Urothelium cell line (cell line): ENCODE results near the gene PPIP5K2.
"Not testable (repeated sequence)": the region's sequence is repeated elsewhere in the genome, so short reads cannot be mapped to it uniquely, and the experiment has no call there.

Experiments
- DNase-seq: peaks from one replicate; pipeline ENCODE4 v3.0.0; 2011; ENCODE audit warnings: low spot score, mixed read lengths
- FAIRE-seq: peaks from 2 replicates; lab custom pipeline; 2011; peaks lifted over from hg19 to GRCh38; lab: Jason Lieb, UNC

Gene PPIP5K2

DNA sequence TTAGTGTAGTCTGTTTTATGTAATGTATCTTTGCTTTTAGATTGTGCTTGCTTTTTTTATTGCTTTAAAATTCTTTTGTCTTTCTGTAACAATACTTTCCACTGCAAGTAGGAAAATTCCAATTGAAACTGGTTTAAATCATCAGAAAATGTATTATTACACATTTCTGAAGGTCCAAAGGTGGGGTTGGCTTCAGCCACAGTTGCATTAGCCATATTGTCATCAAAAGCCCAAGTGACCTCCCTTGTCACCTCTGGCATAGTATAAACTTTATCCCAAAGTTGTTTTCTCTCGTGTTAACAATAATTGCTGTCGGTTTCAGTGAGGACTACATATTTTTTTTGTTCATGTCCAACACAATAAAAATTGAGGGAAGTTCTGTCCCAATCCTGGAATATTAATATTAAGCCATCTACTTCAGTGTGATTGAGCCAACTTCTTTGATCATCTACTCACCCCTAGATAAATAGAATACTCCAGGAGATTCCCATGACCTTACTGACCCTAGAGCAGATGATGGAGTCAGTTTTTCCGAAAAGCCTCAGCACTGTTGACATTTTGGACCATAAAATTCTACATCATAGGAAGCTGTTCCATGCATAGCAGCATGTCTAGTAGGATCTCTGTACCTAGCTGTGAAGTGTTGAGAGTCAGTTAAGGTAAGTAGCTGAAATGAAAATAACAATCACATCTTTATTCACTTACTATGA, 86.0 kb downstream of the PPIP5K2 start:
- DNase-seq = no peak
- FAIRE-seq = no peak

DNA sequence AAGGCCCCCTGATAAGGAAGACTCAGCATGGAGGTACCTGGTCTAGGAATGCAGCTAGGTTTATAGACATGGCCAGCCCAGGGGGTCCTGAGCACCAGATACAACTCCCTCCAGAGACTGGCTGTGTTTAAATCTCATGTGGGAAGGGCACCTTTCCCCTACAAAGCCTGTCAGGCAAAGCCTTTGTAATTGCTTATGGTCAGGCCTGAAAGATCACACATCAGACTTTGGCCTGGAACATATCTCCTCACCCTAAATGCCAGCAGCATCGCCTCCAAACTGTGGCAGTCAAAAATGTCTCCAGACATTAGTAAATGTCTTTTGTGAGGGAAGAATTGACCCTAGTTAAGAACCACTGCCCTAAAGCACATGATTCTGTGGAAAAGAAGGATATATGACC, 86.9 kb downstream of the PPIP5K2 start:
- FAIRE-seq (no peak), DNase-seq (no peak)

DNA sequence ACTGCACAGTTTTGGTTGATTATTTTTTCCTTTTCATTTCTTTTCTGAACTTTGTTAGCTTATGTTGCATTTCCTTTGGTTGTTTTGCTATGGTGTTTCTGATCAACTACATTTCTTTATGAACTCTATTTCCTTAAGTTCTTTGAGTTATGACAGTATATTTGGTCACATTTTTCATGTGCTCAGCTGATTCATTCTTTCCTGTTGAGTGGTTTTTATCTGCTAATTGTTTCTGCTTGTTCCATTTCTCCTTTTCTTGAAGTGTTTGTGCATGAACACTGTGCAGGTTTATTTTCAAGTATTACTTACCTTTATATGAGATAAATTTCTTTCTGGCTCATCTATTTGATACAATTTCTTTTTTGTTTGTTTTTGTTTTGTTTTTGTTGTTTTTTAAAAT, 87.6 kb downstream of the PPIP5K2 start:
- DNase-seq (no peak), FAIRE-seq (no peak)

DNA sequence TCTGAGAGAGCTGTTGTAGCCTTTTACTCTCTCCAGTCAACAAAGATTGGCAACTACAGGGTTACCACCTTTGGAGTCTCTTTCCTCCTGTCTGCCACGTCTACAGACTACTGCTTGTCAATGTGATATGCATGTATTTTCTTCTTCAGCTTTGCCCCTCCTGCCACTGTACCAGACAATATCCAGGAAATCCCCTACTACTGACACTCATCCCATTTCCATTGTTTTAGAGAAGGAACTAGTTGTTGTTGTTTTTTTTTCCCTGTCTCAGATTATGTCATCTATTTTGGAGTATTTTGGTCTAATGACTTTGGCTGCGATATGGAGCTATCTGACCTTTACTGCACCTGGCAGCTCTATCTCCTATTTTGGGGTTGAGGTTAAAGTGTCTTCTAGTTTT, 88.4 kb downstream of the PPIP5K2 start:
- FAIRE-seq = no peak

DNA sequence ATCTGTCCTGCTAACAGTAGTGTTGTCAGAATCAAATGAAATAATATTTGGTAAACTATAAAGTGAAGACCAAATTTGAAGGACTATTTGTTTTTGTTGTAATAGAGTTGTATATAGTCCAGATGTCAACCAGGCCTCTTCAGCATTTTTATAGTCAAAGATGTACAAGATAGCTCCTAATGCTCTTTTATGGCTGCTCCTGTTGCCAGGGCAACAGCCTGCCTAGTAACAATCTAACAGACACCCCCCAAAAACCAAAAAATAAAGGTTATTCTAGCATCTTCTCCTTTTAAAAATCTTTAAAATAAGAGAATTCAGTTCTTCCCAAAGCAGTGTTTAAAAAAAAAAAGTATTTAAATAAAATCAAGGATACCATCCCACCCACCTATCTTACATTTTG, 89.0 kb downstream of the PPIP5K2 start:
- no peak for FAIRE-seq
- DNase-seq = no peak

More for the DNA sequence above, 88.4 kb downstream of the PPIP5K2 start:
- DNase-seq = no peak

- DNase-seq (no peak), FAIRE-seq (no peak)
These were observed 90.9 kb downstream of the PPIP5K2 start for GRCh38 chr5:103210952-103211351.

GRCh38 chr5:103211576-103212561, 91.8 kb downstream of the PPIP5K2 start:
- FAIRE-seq (no peak), DNase-seq (no peak)

DNA sequence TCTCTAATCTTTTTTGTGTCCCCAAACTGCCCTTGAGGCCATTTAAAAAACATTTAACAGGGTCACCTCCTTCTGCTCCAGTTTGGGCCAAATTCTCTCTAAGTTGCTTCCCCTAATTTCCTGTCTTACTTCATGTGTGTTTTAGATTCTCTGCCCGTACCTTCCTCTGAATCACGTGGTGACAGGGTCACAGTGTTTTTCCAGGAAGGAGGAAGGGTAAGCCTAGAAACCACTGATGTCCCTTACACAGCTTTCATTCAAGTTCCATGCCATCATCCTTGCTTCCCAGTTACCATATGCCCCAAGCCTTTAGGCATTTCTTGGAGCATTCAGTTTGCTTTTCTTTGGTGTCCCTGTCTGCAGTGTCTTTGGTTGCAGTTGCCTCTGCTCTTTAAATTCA, 96.0 kb downstream of the PPIP5K2 start:
- FAIRE-seq = no peak
- no peak for DNase-seq

- DNase-seq = no peak
- no peak for FAIRE-seq
These were observed 96.6 kb downstream of the PPIP5K2 start for GRCh38 chr5:103216697-103217096.

DNA sequence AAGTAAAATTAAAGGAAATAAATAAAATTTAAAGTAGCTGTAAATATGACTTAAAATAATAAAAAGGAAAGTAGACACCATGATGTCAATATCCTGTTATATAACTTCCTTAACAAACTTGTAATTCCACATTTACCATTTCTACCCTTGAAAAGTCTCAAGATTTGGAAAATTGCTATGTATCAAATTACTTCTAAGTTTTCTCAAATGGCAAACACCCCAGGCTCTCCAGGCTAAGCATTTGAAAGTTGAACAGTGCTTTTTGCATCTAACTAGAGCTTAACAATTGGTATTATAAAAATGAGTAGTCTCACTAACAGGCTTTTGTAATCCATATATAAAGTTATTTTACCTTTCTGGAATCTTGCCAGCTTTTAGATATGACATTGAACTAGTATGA, 97.0 kb downstream of the PPIP5K2 start:
- no peak for FAIRE-seq
- DNase-seq = no peak

- DNase-seq (no peak), FAIRE-seq (no peak)
These were observed 98.1 kb downstream of the PPIP5K2 start for GRCh38 chr5:103218164-103218563.

GRCh38 chr5:103219074-103219473, 99.0 kb downstream of the PPIP5K2 start:
- FAIRE-seq = not testable (repeated sequence)

DNA sequence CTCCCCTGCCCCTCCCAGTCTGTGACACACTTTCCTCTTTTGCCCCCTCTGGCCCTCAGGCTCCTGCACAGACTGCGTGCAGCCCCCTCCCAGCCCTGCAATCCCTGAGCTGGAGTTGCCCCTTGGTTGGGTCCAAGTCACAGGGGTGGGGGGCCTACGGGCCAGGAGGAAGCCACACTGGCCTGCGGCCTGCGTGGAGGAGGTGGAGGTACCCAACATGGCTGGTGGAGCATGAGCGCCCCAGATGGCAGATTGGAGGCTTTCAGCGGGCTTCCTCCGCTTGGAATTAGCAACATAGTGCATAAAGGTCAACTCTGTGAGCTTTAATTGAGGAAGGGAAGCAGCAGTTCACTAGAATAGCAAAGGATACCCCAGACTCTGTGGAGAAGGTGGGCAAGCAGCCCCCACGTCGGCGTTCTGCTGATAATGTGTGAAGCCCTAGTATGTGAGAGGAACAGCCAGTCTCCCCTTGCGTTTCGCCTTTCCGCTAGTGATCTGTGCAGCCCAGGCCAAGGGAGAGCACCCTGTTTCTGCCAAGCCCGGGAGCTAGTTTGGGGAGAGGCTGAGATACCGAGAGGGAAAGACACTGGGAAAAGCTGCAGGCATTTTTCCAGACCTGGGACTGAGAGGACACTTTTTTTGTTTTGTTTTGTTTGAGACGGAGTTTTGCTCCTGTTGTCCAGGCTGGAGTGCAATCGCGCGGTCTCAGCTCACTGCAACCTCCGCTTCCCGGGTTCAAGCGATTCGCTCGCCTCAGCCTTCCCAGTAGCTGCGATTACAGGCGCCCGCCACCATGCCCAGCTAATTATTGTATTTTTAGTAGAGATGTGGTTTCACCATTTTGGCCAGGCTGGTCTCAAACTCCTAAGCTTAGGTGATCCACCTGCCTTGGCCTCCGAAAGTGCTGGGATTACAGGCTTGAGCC, 103.2 kb downstream of the PPIP5K2 start:
- FAIRE-seq = no peak
- DNase-seq = no peak

More at GRCh38 chr5:103219074-103219473, 99.0 kb downstream of the PPIP5K2 start:
- not testable (repeated sequence) for DNase-seq

- FAIRE-seq = no peak
These were observed 104.2 kb downstream of the PPIP5K2 start for GRCh38 chr5:103224118-103224893.

DNA sequence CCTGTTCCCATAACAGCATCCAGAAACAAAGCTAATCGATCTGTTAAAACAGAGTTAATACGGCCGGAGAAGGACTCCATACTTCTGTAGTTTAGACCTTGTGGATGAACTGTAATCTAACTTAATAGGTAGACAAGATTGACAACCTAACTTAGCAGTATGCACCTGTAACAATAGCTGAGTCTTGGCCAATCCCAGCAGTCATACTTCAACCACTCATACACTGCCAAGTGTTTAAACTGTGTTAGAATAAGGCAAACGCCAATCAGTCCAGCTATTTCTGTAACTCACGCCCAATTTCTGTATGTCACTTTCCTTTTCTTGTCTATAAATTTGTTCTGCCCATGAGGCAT, 104.8 kb downstream of the PPIP5K2 start:
- DNase-seq = no peak
- no peak for FAIRE-seq

More at GRCh38 chr5:103224118-103224893, 104.2 kb downstream of the PPIP5K2 start:
- peak; percentile 55 for DNase-seq

- no peak for FAIRE-seq
These were observed 108.0 kb downstream of the PPIP5K2 start for GRCh38 chr5:103228061-103228460.

DNA sequence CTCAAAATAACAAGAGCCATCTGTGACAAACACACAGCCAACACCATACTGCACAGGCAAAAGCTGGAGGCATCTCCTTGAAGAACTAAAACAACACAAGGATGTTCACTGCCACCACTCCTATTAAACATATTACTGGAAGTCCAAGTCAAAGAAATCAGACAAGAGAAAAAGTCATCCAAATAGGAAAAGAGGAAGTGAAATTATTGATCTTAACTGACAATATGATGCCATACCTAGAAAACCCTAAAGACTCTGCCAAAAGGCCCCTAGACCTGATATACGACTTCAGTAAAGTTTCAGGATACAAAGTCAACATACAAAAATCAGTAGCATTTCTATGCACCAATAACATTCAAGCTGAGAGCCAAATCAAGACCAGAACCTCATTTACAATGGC, 108.5 kb downstream of the PPIP5K2 start:
- no peak for FAIRE-seq
- no peak for DNase-seq

More at GRCh38 chr5:103228061-103228460, 108.0 kb downstream of the PPIP5K2 start:
- DNase-seq = no peak

- DNase-seq (peak; percentile 8), FAIRE-seq (no peak)
These were observed 112.4 kb downstream of the PPIP5K2 start for GRCh38 chr5:103232393-103232999.

DNA sequence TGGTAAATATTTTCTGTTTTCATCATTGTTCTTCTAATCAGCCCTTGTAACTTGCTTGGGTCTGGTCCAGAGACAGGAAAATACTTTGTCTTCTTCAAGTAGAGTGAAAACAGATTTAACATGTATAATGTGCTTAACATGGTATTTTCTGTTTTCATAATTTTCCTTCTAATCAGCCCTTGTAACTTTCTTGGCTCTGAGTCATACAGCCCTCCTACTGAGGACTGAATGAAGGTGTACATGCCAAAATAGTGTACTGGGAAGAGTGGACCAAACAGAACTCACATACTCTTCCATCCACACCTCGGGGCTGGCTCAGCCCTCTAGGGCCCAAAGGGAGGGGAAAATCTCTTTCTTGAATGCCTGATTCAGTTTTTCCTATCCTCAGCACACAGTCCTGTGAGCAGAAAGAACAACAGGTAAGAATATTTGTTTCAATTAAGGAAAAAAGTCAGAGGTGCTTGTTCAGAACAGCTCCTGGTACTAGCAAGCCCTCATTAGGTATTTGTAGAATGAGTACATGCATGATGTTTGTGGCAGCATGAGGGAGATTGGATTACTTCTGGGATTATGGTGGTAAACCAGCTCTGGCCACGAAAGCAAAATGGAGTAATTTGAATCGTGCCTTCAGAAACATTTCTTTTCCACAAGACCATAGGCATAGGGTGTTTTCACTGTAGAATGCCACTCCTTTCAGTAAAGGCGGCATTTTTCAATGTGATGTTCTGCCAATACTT, 114.3 kb downstream of the PPIP5K2 start:
- no peak for FAIRE-seq
- DNase-seq = no peak
